Stimulated activated CD8-positive, alpha-beta memory T cell treated with anti-CD3 and anti-CD28 coated beads, Interleukin-12 subunit alpha, Interleukin-12 subunit beta, amount 100 ng/mL, for 1 hour (primary cell): ENCODE data around the gene SPTBN5.

Experiments used
- DNase-seq: peaks from one replicate; pipeline ENCODE4 v3.0.0-alpha.2; 2020; ENCODE audit warnings: low read depth

Gene SPTBN5

GRCh38 chr15:41847206-41847605 lies 46.6 kb downstream of the SPTBN5 start:
- no peak for DNase-seq

GRCh38 chr15:41844814-41845213 lies 49.0 kb downstream of the SPTBN5 start:
- no peak for DNase-seq

GRCh38 chr15:41843571-41843970 lies 50.3 kb downstream of the SPTBN5 start:
- no peak for DNase-seq

GRCh38 chr15:41842229-41842628 lies 51.6 kb downstream of the SPTBN5 start:
- DNase-seq, result no peak

GRCh38 chr15:41841131-41841530 lies 52.7 kb downstream of the SPTBN5 start:
- DNase-seq, result no peak

GRCh38 chr15:41840673-41841072 lies 53.2 kb downstream of the SPTBN5 start:
- DNase-seq, result no peak

- no peak for DNase-seq
Observed at GRCh38 chr15:41839781-41840491, 53.9 kb downstream of the SPTBN5 start.

GRCh38 chr15:41838400-41838897 lies 55.4 kb downstream of the SPTBN5 start, which contains the start of gene PLA2G4B:
TSS of gene PLA2G4B (plus strand) at chr15:41838847. CDS start at chr15:41838914, 67 bp downstream.
- DNase-seq, result no peak

- DNase-seq, result no peak
Observed at GRCh38 chr15:41836713-41837454, 57.0 kb downstream of the SPTBN5 start.

- no peak for DNase-seq
Observed at GRCh38 chr15:41836073-41836472, 57.8 kb downstream of the SPTBN5 start.

GRCh38 chr15:41834096-41834495 lies 59.8 kb downstream of the SPTBN5 start:
- DNase-seq, result no peak

- no peak for DNase-seq
Observed at GRCh38 chr15:41832875-41833274, 61.0 kb downstream of the SPTBN5 start.

GRCh38 chr15:41832208-41832607 lies 61.6 kb downstream of the SPTBN5 start:
- no peak for DNase-seq

- DNase-seq, result peak; percentile 10
Observed at GRCh38 chr15:41831291-41831690, 62.6 kb downstream of the SPTBN5 start.

GRCh38 chr15:41829959-41830646 lies 63.8 kb downstream of the SPTBN5 start:
- DNase-seq, result no peak

GRCh38 chr15:41828807-41829141 lies 65.1 kb downstream of the SPTBN5 start:
- no peak for DNase-seq

- DNase-seq, result peak; percentile 92
Observed at GRCh38 chr15:41827880-41828806, 65.7 kb downstream of the SPTBN5 start, which contains the start of gene JMJD7. TSS of gene JMJD7 (plus strand) at chr15:41828092. CDS start at chr15:41828125, 33 bp downstream.

GRCh38 chr15:41827290-41827879 lies 66.5 kb downstream of the SPTBN5 start:
- no peak for DNase-seq

GRCh38 chr15:41825572-41826535 lies 68.0 kb downstream of the SPTBN5 start:
- DNase-seq, result no peak

- DNase-seq, result no peak
Observed at GRCh38 chr15:41825145-41825544, 68.7 kb downstream of the SPTBN5 start.
